Sigmoid colon (tissue), 4 donors: ENCODE results near the gene ZDHHC11B.
"Not testable (repeated sequence)": the region's sequence is repeated elsewhere in the genome, so short reads cannot be mapped to it uniquely, and the experiment has no call there.

Experiments used
- CTCF ChIP-seq, 4 experiments: fragments of 450-650 bp in 3 of 4; fragments of 200-600 bp in 1 of 4; IDR thresholded peaks; one replicate each; pipeline ENCODE4 v1.5.1; 2016 to 2019; ENCODE audit warnings: antibody characterized with exemption in 4 of 4, mild to moderate bottlenecking in 3 of 4, moderate library complexity in 2 of 4
- EP300 ChIP-seq, 4 donors: sonication (generic); formaldehyde crosslinking; IDR thresholded peaks; one replicate each; pipeline ENCODE4 v1.6.1; 2017; ENCODE audit warnings: antibody characterized with exemption in 4 of 4
- POLR2AphosphoS5 ChIP-seq, 4 donors: sonication (generic); formaldehyde crosslinking; IDR thresholded peaks; one replicate each; pipeline ENCODE4 v1.6.1; 2017; ENCODE audit warnings: antibody characterized with exemption in 4 of 4

GRCh38 chr5:680836-681235, 103.7 kb downstream of the ZDHHC11B start:
- TF ChIP-seq CTCF, EP300, POLR2AphosphoS5 (IDR thresholded peaks at IDR 0.05): not testable (repeated sequence)
